NCI-H1436 treated with DMSO at 0.1 percent for 48 hours (cell line): ENCODE measurements around the gene OR2G6.
"Not testable (repeated sequence)": the region's sequence is repeated elsewhere in the genome, so short reads cannot be mapped to it uniquely, and the experiment has no call there.

Experiments
- DNase-seq: peaks from one replicate; lab custom pipeline; 2025; lab: John Stamatoyannopoulos, UW

The OR2G6 gene

GRCh38 chr1:248507773-248508172 lies at the start of gene OR2G6:
Gene OR2G6, plus strand, starts transcription at chr1:248508073. Its CDS starts 13,574 bp downstream, at chr1:248521647.
- not testable (repeated sequence) for DNase-seq

DNA sequence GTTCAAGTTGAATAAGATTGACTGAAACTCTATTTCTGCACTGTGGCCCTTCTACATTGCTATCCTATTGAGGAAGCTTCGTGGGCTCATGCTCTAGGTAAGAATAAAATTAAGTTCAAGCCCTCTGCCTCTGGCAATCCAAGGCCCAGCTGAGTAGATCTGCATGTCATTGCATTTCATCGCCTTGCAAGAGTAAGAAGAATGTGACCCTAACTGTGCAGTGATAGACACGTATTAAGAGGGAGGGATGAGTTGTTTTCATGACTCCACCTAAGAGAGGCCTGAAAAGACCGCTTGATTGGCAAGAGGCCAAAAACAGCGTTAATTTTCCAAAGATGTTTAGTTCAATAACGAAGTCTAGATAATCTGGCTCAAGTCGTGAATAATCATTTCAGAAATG lies 48.8 kb upstream of the OR2G6 start:
- not testable (repeated sequence) for DNase-seq

DNA sequence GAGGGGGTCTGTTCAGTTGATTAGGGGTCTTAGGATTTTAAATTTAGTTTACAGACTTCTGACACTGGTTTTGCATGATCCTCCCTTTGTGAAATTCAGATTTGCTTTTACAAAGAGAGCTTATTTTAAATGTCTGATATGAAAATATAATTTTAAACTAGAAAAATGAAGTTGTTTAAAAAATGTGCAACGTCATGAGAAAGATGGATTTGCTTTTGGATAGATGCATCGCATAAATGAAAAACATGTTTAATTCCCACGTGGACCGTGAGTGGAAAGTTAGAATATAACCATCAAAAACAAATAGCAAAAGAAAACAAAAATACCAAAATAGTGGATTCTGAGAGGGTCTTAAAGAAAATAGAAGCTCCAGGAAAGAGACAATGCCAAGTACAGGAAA lies 36.7 kb upstream of the OR2G6 start:
- no peak for DNase-seq

DNA sequence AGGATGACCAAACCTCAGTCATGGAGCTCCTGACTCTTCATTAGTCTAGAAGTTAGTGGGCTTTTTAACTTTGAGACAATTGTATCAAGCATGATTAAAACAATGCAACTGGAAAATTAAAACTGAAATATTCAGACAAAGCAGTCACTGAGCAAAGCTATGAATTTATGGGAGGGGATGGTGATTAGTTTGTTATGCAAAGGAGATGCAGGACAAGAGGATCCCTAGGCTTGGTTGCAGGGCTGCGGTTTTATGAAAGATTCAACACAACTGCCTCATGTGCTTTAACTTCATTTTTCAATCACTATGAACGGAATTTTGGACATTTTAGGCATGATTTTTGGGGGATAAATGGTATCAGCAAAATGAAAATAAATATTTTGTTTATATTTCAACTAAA lies 35.8 kb upstream of the OR2G6 start:
- DNase-seq, result not testable (repeated sequence)

GRCh38 chr1:248473051-248473450 lies 34.8 kb upstream of the OR2G6 start, which contains the start of gene OR2T3:
Gene OR2T3, plus strand, starts transcription at chr1:248473351. Its CDS starts 0 bp downstream, at chr1:248473351.
- DNase-seq, result not testable (repeated sequence)

- not testable (repeated sequence) for DNase-seq
These were observed 32.2 kb upstream of the OR2G6 start for GRCh38 chr1:248475660-248476059.

GRCh38 chr1:248481686-248482579 lies 25.9 kb upstream of the OR2G6 start:
- DNase-seq, result not testable (repeated sequence)

- not testable (repeated sequence) for DNase-seq
These were observed 19.6 kb upstream of the OR2G6 start, which contains the start of gene OR2T5 for GRCh38 chr1:248488289-248488688. Gene OR2T5, plus strand, starts transcription at chr1:248488589. Its CDS starts 0 bp downstream, at chr1:248488589.

- not testable (repeated sequence) for DNase-seq
These were observed 11.2 kb upstream of the OR2G6 start for GRCh38 chr1:248496661-248497060.

- not testable (repeated sequence) for DNase-seq
These were observed 7.4 kb upstream of the OR2G6 start for GRCh38 chr1:248500305-248501035.

GRCh38 chr1:248510217-248510616 lies 2.3 kb downstream of the OR2G6 start:
- DNase-seq, result not testable (repeated sequence)

GRCh38 chr1:248521856-248522255 lies 14.0 kb downstream of the OR2G6 start:
- DNase-seq, result no peak

- not testable (repeated sequence) for DNase-seq
These were observed 29.6 kb downstream of the OR2G6 start for GRCh38 chr1:248537449-248537848.

DNA sequence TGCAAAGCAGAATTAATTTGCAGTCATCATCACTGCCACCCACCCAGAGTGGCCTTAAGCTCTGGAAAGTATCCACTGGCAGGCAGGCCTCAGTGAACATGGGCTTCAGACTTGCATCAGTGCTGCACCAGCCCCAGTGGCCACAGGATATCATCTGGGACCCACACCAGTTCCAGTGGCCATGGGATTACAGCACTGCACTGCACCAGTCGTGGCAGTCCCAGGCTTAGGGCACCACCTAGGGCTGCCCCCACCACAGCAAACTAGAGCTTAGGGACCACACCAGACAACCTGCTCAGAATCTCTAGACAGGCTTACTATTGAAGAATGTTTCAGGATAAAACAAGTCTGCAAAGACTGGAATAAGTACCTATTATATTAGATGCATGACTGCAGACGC lies 39.5 kb downstream of the OR2G6 start:
- DNase-seq, result not testable (repeated sequence)

DNA sequence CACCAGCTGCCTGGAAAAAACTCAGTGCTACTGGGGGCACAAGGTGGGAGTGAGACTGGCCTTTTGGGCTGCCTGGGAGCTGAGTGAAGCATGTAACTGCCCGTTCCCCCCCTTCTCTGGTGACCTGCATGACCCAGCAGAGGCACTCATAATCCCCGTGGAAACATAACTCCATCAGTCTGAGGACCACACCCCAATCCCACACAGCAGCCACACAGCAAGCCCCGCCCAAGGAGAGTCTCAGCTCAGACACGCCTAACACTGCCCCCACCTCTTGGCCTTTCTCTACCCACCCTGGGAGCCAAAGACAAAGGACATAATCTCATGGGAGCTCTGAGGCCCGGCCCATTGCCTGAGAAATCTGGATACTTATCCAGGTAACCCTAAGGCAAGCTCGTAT lies 43.2 kb downstream of the OR2G6 start:
- DNase-seq, result not testable (repeated sequence)

DNA sequence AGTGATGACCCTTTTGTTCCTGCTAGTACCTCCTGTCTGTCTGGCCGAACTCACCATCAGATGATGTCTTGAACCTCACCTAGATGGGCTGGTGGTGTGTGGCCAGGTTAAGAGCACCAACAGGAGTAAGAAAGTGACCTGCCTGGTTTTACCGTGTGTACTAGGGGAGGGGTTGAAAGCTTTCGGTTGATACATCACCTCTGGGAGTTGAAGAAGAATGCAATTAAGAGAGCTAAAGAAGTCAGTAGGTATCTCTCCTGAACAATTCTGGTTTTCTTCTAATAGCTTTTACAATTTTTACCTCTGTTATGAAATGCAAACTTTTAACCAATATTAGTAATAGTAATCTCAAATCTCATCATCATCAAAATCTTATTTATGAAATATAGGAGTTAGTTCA lies 54.8 kb downstream of the OR2G6 start, which contains the start of gene OR2T29:
TSS of gene OR2T29 (minus strand) at position 101 of the 400 bp plus-strand sequence. CDS start 3,281 bp downstream, outside the sequence.
- not testable (repeated sequence) for DNase-seq

- not testable (repeated sequence) for DNase-seq
These were observed 57.9 kb downstream of the OR2G6 start for GRCh38 chr1:248565530-248566373.

DNA sequence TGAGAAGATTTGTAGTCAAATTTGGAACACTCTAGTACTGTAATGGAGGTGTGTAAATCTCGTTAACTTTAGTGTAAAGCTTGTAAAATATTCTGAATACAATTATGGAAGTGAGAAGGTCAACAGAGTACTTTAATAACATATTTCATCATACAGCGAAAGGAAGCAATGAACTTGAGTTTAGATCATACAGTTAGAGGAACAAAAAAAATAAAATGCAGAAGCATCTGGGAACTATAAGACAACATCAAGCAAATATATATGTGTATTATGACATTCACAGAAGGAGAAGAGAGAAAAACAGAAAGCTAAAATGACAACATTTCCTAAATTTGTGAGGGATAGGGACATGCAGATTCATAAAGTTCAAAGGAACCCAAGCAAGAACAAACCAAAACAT lies 61.2 kb downstream of the OR2G6 start:
- DNase-seq, result not testable (repeated sequence)

DNA sequence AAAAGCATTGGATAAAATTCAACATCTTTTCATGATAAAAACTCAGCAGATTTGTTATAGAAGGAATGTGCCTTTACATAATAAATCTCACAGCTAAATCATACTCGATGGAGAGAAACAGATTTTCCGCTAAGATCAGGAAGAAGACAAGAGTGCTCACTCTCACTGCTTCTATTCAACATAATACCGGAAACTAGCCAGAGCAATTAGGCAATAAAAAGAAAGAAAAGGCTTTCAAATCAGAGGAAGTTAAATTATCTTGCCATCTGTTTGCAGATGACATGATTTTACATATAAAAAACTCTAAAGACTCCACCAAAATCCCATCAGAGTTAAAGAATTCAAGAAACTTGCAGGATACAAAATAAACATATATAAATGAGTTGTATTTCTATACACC lies 62.9 kb downstream of the OR2G6 start:
- not testable (repeated sequence) for DNase-seq

DNA sequence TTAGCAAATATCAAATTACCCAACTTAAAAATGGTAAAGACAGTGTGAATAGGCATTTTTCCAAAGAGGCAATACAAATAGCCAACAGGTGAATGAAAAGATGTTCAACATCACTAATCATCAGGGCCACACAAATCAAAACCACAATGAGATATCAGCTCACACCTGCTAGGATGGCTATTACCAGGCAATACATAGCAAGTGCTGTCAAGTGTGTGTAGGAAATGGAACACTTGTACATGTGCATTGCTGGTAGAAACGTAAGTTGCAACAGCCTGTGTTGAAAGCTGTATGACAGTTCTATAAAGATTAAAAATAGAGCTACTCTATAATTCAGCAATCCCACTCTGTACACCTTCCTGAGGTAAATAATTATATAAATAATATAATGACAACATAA lies 64.2 kb downstream of the OR2G6 start:
- DNase-seq, result not testable (repeated sequence)

DNA sequence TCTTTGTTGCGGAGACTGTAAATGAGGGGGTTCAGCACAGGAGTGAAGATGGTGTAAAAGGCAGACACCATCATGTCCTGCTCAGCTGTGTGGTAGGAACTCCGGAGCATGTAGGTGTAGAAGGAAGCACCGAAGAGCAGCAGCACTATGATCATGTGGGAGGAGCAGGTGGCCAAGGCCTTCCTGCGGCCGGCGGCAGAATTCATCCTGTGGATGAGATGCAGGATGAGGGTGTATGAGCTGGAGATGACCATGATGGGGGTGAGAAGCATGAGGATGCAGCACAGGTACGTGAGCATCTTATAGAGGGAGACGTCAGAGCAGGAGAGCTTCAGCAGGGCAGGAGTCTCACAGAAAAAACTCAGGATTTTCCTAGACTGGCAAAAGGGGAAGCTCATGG lies 66.0 kb downstream of the OR2G6 start:
- DNase-seq, result not testable (repeated sequence)
